Fibroblast of the aortic adventitia (primary cell): ENCODE measurements around the gene SYCP1. TPM values are rescaled to one million over a fixed set of nuclear protein-coding genes. Genes with fewer than 3 reads are reported as not detected.

Experiments
- DNase-seq: peaks from one replicate; pipeline ENCODE4 v3.0.0-alpha.2; 2010; ENCODE audit warnings: low read depth
- H3K4me3 ChIP-seq: 2 replicates; pipeline ENCODE4 v1.5.1; 2011; ENCODE audit warnings: low read depth, mild to moderate bottlenecking, control low read depth, low read length, moderate library complexity
- CTCF ChIP-seq: IDR thresholded peaks from 2 replicates; pipeline ENCODE4 v1.5.1; 2011; ENCODE audit warnings: mild to moderate bottlenecking, low read length, control low read depth, inconsistent platforms; ENCODE audit not compliant: insufficient read depth
- total RNA-seq: library from RNA; depleted of rRNA; stranded (reverse); fragments of >200 nt; gene quantifications from 2 replicates; pipeline ENCODE4 v1.2.3, GENCODE V29; 2012; ENCODE audit warnings: low replicate concordance

Gene SYCP1
- total RNA-seq, 1 donor = not detected

GRCh38 chr1:114956570-114956969, 101.9 kb downstream of the SYCP1 start:
- peak; percentile 18 for DNase-seq
- H3K4me3 ChIP-seq = no peak overlapping the region
- peak; percentile 20 for TF ChIP-seq CTCF

- no peak for TF ChIP-seq CTCF
- no peak overlapping the region for H3K4me3 ChIP-seq
- DNase-seq = no peak
Observed at GRCh38 chr1:114959423-114959822, 104.8 kb downstream of the SYCP1 start.

- no peak overlapping the region for H3K4me3 ChIP-seq
- no peak for TF ChIP-seq CTCF
- no peak for DNase-seq
Observed at GRCh38 chr1:114976891-114977290, 122.2 kb downstream of the SYCP1 start.

GRCh38 chr1:114979278-114979891, 124.7 kb downstream of the SYCP1 start:
- peak; percentile 63 for TF ChIP-seq CTCF
- peak; percentile 74 for DNase-seq
- no peak overlapping the region for H3K4me3 ChIP-seq

- H3K4me3 ChIP-seq = no peak overlapping the region
- no peak for TF ChIP-seq CTCF
- no peak for DNase-seq
Observed at GRCh38 chr1:114982251-114982650, 127.6 kb downstream of the SYCP1 start.

GRCh38 chr1:114986286-114986685, 131.6 kb downstream of the SYCP1 start:
- TF ChIP-seq CTCF = no peak
- DNase-seq = peak; percentile 8
- no peak overlapping the region for H3K4me3 ChIP-seq

GRCh38 chr1:114988095-114988494, 133.4 kb downstream of the SYCP1 start:
- DNase-seq = no peak
- TF ChIP-seq CTCF = no peak
- no peak overlapping the region for H3K4me3 ChIP-seq
